Measurements from ENCODE around the gene COG4.

Gene COG4

DNA sequence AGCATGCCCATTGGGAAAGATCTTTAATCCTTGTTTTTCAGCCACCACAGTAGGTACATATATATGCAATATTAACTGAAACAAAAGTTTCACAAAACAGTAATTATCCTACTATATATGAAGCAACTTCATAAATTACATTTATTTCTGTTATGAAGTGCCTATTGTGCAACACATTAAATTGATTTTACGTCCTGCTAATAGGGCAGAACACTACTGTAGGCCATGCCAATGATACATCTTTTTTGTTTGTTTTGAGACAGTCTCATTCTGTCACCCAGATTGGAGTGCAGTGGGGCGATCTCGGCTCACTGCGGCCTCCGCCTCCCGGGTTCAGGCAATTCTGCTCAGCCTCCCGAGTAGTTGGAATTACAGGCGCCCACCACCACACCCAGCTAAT, 29.3 kb upstream of the COG4 start:
- Histone ChIP-seq H3K9me3 (ENCODE audit: control insufficient read depth, insufficient read depth, low read depth, low read length) (no peaks in the 10 kb centered on the region), H3K4me3 (ENCODE audit: low read depth, low read length) (no peak overlapping the region), H3K4me1 (ENCODE audit: control insufficient read depth, insufficient read depth, low read length) (no peaks in the 10 kb centered on the region), H3K36me3 (ENCODE audit: control insufficient read depth in 2 of 2, insufficient read depth in 1 of 2, low read length in 2 of 2) (peaks cover 59 to 99% of the 10 kb centered on the region in 2 experiments), H3K27ac (ENCODE audit: extremely low read depth, low read depth, low read length) (no peak overlapping the region)
- 0 out of 2 replicates have a peak, but pooled peaks have one; percentile 24 for TF ChIP-seq ZNF140 (tag by site-specific recombination; IDR thresholded peaks at IDR 0.05)
- TF ChIP-seq, protein P1, sequence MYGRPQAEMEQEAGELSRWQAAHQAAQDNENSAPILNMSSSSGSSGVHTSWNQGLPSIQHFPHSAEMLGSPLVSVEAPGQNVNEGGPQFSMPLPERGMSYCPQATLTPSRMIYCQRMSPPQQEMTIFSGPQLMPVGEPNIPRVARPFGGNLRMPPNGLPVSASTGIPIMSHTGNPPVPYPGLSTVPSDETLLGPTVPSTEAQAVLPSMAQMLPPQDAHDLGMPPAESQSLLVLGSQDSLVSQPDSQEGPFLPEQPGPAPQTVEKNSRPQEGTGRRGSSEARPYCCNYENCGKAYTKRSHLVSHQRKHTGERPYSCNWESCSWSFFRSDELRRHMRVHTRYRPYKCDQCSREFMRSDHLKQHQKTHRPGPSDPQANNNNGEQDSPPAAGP (tag by site-specific recombination; IDR thresholded peaks at IDR 0.05), result no peak
- no peak for TF ChIP-seq MEIS1 (CRISPR knock-in tag; IDR thresholded peaks at IDR 0.05; ENCODE audit: borderline replicate concordance)
- TF ChIP-seq, protein P2, sequence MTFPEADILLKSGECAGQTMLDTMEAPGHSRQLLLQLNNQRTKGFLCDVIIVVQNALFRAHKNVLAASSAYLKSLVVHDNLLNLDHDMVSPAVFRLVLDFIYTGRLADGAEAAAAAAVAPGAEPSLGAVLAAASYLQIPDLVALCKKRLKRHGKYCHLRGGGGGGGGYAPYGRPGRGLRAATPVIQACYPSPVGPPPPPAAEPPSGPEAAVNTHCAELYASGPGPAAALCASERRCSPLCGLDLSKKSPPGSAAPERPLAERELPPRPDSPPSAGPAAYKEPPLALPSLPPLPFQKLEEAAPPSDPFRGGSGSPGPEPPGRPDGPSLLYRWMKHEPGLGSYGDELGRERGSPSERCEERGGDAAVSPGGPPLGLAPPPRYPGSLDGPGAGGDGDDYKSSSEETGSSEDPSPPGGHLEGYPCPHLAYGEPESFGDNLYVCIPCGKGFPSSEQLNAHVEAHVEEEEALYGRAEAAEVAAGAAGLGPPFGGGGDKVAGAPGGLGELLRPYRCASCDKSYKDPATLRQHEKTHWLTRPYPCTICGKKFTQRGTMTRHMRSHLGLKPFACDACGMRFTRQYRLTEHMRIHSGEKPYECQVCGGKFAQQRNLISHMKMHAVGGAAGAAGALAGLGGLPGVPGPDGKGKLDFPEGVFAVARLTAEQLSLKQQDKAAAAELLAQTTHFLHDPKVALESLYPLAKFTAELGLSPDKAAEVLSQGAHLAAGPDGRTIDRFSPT (tag by site-specific recombination; IDR thresholded peaks at IDR 0.05), result no peak
- POLR2A ChIA-PET, result interaction anchor here (0.6 to 0.7 kb wide), 2 partner anchors 16 to 30 kb away, joined by 4 to 5 read pairs; no protein-coding TSS in a partner anchor
- CTCF ChIA-PET, result interaction anchor here (0.6 to 2.0 kb wide), 3 partner anchors 101 to 758 kb away, joined by 3 to 5 read pairs (median 4); no protein-coding TSS in a partner anchor

DNA sequence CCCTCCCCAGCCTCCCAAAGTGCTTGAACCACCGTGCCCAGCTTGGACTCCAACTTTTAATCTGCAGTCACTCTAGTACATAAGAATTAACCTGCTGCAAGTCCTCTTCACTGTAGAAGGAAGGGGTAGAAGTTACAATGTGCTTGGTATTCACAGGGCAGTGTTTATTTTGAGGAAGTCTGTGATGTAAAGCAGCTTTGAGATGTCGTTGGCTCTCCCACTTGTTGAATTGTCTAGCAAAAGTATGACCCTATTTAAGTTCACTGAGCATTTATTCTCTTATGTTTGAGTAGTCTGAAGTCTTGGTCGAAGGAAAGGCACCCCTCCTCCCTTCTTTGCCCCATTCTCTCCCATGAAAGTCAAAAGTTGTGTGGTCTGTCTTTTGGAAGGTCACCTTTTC, 28.4 kb upstream of the COG4 start:
- Histone ChIP-seq H3K4me3 (ENCODE audit: low read depth, low read length) (no peak overlapping the region), H3K4me1 (ENCODE audit: control insufficient read depth, insufficient read depth, low read length) (no peaks in the 10 kb centered on the region), H3K27ac (ENCODE audit: extremely low read depth, low read depth, low read length) (no peak overlapping the region), H3K36me3 (ENCODE audit: control insufficient read depth in 2 of 2, insufficient read depth in 1 of 2, low read length in 2 of 2) (peaks cover 61 to 98% of the 10 kb centered on the region in 2 experiments), H3K9me3 (ENCODE audit: control insufficient read depth, insufficient read depth, low read depth, low read length) (no peaks in the 10 kb centered on the region)
- ChIA-PET POLR2A (interaction anchor here (0.7 kb wide), 1 partner anchor 16 kb away, joined by 4 read pairs; no protein-coding TSS in a partner anchor), CTCF (interaction anchor here (0.6 to 2.0 kb wide), 4 partner anchors 9 to 861 kb away, joined by 3 to 5 read pairs (median 4); no protein-coding TSS in a partner anchor)
- TF ChIP-seq BCL11B (tag by site-specific recombination; IDR thresholded peaks at IDR 0.05; ENCODE audit: low read depth) (no peak), ZNF416 (tag by site-specific recombination; IDR thresholded peaks at IDR 0.05) (no peak), ZBTB7A (tag by site-specific recombination; IDR thresholded peaks at IDR 0.05; ENCODE audit: low read depth) (no peak), ZNF2 (tag by site-specific recombination; IDR thresholded peaks at IDR 0.05) (no peak), ZNF785 (tag by site-specific recombination; IDR thresholded peaks at IDR 0.05) (no peak), ZNF157 (tag by site-specific recombination; IDR thresholded peaks at IDR 0.05) (no peak), ZNF664 (tag by site-specific recombination; IDR thresholded peaks at IDR 0.05) (no peak), ZSCAN30 (tag by site-specific recombination; IDR thresholded peaks at IDR 0.05) (no peak), OSR2 (tag by site-specific recombination; IDR thresholded peaks at IDR 0.05) (no peak), ZNF221 (tag by site-specific recombination; IDR thresholded peaks at IDR 0.05; ENCODE audit: borderline replicate concordance) (no peak), ZNF274 (IDR thresholded peaks at IDR 0.05; ENCODE audit: low read length) (no peak), ZNF274 (tag by site-specific recombination; IDR thresholded peaks at IDR 0.05; ENCODE audit: borderline replicate concordance) (no peak), SCRT1 (tag by site-specific recombination; IDR thresholded peaks at IDR 0.05; ENCODE audit: borderline replicate concordance) (peak; percentile 73; the same call in 1 of the 2 replicates), ZNF138 (tag by site-specific recombination; IDR thresholded peaks at IDR 0.05; ENCODE audit: borderline replicate concordance) (no peak), SCRT2 (tag by site-specific recombination; IDR thresholded peaks at IDR 0.05) (peak; percentile 91)
- TF ChIP-seq, protein P3, sequence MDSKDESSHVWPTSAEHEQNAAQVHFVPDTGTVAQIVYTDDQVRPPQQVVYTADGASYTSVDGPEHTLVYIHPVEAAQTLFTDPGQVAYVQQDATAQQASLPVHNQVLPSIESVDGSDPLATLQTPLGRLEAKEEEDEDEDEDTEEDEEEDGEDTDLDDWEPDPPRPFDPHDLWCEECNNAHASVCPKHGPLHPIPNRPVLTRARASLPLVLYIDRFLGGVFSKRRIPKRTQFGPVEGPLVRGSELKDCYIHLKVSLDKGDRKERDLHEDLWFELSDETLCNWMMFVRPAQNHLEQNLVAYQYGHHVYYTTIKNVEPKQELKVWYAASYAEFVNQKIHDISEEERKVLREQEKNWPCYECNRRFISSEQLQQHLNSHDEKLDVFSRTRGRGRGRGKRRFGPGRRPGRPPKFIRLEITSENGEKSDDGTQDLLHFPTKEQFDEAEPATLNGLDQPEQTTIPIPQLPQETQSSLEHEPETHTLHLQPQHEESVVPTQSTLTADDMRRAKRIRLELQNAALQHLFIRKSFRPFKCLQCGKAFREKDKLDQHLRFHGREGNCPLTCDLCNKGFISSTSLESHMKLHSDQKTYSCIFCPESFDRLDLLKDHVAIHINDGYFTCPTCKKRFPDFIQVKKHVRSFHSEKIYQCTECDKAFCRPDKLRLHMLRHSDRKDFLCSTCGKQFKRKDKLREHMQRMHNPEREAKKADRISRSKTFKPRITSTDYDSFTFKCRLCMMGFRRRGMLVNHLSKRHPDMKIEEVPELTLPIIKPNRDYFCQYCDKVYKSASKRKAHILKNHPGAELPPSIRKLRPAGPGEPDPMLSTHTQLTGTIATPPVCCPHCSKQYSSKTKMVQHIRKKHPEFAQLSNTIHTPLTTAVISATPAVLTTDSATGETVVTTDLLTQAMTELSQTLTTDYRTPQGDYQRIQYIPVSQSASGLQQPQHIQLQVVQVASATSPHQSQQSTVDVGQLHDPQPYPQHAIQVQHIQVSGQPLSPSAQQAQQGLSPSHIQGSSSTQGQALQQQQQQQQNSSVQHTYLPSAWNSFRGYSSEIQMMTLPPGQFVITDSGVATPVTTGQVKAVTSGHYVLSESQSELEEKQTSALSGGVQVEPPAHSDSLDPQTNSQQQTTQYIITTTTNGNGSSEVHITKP (tag by site-specific recombination; IDR thresholded peaks at IDR 0.05), result peak; percentile 46
- TF ChIP-seq, protein P4, sequence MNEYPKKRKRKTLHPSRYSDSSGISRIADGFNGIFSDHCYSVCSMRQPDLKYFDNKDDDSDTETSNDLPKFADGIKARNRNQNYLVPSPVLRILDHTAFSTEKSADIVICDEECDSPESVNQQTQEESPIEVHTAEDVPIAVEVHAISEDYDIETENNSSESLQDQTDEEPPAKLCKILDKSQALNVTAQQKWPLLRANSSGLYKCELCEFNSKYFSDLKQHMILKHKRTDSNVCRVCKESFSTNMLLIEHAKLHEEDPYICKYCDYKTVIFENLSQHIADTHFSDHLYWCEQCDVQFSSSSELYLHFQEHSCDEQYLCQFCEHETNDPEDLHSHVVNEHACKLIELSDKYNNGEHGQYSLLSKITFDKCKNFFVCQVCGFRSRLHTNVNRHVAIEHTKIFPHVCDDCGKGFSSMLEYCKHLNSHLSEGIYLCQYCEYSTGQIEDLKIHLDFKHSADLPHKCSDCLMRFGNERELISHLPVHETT (tag by site-specific recombination; IDR thresholded peaks at IDR 0.05), result no peak
- TF ChIP-seq, protein P5, sequence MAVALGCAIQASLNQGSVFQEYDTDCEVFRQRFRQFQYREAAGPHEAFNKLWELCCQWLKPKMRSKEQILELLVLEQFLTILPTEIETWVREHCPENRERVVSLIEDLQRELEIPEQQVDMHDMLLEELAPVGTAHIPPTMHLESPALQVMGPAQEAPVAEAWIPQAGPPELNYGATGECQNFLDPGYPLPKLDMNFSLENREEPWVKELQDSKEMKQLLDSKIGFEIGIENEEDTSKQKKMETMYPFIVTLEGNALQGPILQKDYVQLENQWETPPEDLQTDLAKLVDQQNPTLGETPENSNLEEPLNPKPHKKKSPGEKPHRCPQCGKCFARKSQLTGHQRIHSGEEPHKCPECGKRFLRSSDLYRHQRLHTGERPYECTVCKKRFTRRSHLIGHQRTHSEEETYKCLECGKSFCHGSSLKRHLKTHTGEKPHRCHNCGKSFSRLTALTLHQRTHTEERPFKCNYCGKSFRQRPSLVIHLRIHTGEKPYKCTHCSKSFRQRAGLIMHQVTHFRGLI (tag by site-specific recombination; IDR thresholded peaks at IDR 0.05), result no peak
